Measurements from ENCODE around the gene DIABLO.

DIABLO gene

DNA sequence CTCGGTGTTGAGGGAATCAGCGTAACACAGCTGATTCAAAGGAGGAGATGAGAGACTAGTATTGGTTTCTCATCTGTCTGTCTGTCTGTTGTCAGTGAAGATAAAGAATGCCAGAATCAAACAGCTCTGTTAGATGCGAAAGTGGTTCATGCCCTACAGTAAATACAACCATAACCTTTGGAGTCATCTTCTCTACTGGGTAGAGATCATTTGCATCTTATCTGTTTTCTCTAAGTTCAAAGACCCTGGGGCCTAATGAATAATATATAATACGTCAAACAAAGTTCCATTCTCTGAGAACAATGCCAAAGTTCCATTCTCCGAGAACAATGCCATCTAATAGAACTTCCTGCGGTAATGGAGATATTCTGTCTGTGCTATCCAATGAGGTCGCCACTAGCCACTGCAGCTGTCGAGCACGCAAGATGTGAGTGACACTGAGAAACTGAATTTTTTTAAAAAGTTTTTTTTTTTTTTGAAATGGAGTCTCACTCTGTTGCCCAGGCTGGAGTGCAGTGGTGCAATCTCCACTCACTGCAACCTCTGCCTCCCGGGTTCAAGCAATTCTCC lies 58.4 kb downstream of the DIABLO start:
- no peak overlapping the region for H3K27ac ChIP-seq
- no peaks in the 10 kb centered on the region for H3K36me3 ChIP-seq
- H3K27me3 ChIP-seq (ENCODE audit: insufficient read depth, low read depth, severe bottlenecking) = no peaks in the 10 kb centered on the region
- no peak for DNase-seq
- no peak overlapping the region; the same call in 1 of the 2 replicates for H3K4me3 ChIP-seq (ENCODE audit: low read depth, low read length)
- TF ChIP-seq, protein P1, sequence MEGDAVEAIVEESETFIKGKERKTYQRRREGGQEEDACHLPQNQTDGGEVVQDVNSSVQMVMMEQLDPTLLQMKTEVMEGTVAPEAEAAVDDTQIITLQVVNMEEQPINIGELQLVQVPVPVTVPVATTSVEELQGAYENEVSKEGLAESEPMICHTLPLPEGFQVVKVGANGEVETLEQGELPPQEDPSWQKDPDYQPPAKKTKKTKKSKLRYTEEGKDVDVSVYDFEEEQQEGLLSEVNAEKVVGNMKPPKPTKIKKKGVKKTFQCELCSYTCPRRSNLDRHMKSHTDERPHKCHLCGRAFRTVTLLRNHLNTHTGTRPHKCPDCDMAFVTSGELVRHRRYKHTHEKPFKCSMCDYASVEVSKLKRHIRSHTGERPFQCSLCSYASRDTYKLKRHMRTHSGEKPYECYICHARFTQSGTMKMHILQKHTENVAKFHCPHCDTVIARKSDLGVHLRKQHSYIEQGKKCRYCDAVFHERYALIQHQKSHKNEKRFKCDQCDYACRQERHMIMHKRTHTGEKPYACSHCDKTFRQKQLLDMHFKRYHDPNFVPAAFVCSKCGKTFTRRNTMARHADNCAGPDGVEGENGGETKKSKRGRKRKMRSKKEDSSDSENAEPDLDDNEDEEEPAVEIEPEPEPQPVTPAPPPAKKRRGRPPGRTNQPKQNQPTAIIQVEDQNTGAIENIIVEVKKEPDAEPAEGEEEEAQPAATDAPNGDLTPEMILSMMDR (IDR thresholded peaks at IDR 0.05; ENCODE audit: low read depth, low read length) = no peak
- H3K9me3 ChIP-seq (ENCODE audit: severe bottlenecking) = no peaks in the 10 kb centered on the region

DNA sequence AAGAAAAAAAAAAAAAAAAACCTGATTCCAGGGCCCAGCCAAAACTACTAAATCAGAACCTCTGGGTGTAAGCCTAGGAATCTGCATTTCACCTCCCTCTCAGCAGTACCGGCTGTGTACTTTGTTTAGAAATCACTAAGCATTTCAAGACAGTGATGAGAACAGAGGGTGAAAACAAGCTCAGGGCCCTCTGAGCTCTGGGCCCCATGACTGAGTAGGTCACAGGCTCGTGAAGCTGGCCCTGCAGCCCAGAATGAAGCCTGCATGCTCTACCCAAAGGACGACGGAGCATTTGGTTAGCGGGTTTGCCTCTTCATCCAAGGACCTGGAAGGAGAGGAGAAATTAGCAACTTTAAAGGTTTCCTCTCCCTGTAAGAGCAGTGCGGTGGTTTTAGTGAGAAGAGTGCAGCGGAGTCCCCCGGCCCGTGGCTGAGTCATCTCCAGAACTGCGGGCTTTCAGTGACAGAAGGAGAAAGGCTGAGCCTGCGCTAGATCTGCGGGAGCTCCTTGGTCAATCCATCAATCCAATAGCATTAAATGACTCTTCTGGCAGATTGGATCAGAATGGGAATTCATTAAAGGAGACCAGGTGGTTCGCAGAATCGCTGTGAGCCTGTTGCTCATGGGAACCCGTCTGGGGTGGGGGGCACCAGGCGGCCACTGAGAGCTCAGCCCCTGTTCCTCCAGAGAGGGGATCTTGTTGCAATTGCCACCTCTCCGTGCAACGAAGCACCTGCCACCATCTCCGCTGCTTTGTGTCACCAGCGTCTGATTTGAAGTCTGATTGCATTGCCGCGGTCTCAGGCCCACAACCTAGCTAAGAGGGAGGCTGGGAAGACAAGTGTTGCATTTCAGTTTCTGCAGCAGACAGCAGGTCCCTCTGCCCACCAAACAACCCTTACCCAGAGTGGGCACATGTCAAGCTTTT lies 59.2 kb downstream of the DIABLO start:
- DNase-seq = peak; percentile 67
- TF ChIP-seq, protein P1 (IDR thresholded peaks at IDR 0.05; ENCODE audit: low read depth, low read length) = no peak
- no peaks in the 10 kb centered on the region for H3K27me3 ChIP-seq (ENCODE audit: insufficient read depth, low read depth, severe bottlenecking)
- no peaks in the 10 kb centered on the region for H3K36me3 ChIP-seq
- H3K9me3 ChIP-seq (ENCODE audit: severe bottlenecking) = no peaks in the 10 kb centered on the region
- peak overlapping the region; percentile 38 for H3K27ac ChIP-seq
- H3K4me3 ChIP-seq (ENCODE audit: low read depth, low read length) = peak overlapping the region; percentile 10

DNA sequence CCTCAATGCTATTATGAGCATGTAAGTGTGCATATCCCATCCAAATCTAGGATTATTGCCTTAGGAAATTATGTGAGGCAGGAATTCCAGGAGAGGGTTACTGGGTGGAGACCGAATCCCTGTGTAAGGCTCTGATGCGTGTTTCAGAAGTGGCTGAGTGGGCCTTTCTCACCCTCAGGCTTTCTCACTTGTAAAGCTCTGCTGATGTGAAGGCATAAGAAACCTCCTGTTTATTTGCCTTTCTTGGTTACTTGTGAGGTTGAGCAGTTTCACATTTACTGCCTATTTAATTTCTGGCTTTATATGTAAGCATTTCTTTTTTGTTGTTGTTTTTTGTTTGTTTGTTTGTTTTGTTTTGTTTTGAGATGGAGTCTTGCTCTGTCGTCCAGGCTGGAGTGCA lies 62.9 kb downstream of the DIABLO start:
- Histone ChIP-seq H3K9me3 (ENCODE audit: severe bottlenecking) (peaks cover 10% of the 10 kb centered on the region), H3K36me3 (no peaks in the 10 kb centered on the region), H3K27me3 (ENCODE audit: insufficient read depth, low read depth, severe bottlenecking) (no peaks in the 10 kb centered on the region), H3K27ac (no peak overlapping the region), H3K4me3 (ENCODE audit: low read depth, low read length) (no peak overlapping the region)
- no peak for DNase-seq
- TF ChIP-seq, protein P1 (IDR thresholded peaks at IDR 0.05; ENCODE audit: low read depth, low read length) = no peak

DNA sequence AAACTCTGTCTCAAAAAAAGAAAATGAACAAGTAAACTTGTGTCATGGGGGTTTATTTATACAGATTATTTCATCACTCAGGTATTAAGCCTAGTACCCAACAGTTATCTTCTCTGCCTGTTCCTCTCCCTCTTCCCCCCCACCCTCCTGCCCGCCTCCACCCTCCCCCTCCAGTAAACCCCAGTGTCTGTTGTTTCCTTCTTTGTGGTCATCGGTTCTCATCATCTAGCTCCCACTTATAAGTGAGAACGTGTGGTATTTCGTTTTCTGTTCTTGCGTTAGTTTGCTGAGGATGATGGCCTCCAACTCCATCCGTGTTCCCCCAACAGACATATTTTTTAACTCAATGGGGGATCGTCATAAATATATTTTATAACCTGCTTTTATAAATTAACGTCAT lies 64.2 kb downstream of the DIABLO start:
- no peak overlapping the region for H3K27ac ChIP-seq
- H3K9me3 ChIP-seq (ENCODE audit: severe bottlenecking) = peaks cover 10% of the 10 kb centered on the region
- TF ChIP-seq, protein P1 (IDR thresholded peaks at IDR 0.05; ENCODE audit: low read depth, low read length) = no peak
- H3K4me3 ChIP-seq (ENCODE audit: low read depth, low read length) = no peak overlapping the region
- H3K36me3 ChIP-seq = no peaks in the 10 kb centered on the region
- no peak for DNase-seq
- H3K27me3 ChIP-seq (ENCODE audit: insufficient read depth, low read depth, severe bottlenecking) = no peaks in the 10 kb centered on the region

DNA sequence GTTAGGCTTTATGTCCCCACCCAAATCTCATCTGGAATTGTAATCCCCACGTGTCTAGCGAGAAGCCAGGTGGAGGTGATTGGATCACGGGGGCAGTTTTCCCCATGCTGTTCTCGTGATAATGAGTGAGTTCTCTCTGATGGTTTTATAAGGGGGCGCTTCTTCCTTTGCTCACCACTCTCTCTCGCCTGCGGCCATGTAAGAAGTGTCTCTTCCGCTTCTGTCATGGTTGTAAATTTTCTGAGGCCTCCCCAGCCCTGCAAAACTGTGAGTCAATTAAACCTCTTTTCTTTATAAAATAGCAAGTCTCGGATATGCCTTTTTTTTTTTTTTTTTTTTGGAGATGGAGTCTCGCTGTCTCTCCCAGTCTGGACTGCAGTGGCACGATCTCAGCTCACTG lies 65.1 kb downstream of the DIABLO start:
- Histone ChIP-seq H3K27me3 (ENCODE audit: insufficient read depth, low read depth, severe bottlenecking) (no peaks in the 10 kb centered on the region), H3K9me3 (ENCODE audit: severe bottlenecking) (peaks cover 10% of the 10 kb centered on the region), H3K4me3 (ENCODE audit: low read depth, low read length) (no peak overlapping the region), H3K27ac (no peak overlapping the region), H3K36me3 (no peaks in the 10 kb centered on the region)
- TF ChIP-seq, protein P1 (IDR thresholded peaks at IDR 0.05; ENCODE audit: low read depth, low read length) = no peak
- no peak for DNase-seq
